Activated CD4-positive, alpha-beta T cell treated with anti-CD3 and anti-CD28 coated beads, Interleukin-2, amount 50 U/mL, for 1 hour (primary cell): ENCODE results near the gene FAM241A.
"Not testable (repeated sequence)": the region's sequence is repeated elsewhere in the genome, so short reads cannot be mapped to it uniquely, and the experiment has no call there.

Source experiments
- DNase-seq: peaks from one replicate; pipeline ENCODE4 v3.0.0-alpha.2; 2020

The FAM241A gene

GRCh38 chr4:112140536-112140935 lies 4.7 kb upstream of the FAM241A start:
- no peak for DNase-seq

GRCh38 chr4:112141366-112142138 lies 3.7 kb upstream of the FAM241A start:
- DNase-seq: no peak

- DNase-seq: no peak
Measured at GRCh38 chr4:112142182-112142581, 3.1 kb upstream of the FAM241A start.

GRCh38 chr4:112143781-112144180 lies 1.5 kb upstream of the FAM241A start:
- no peak for DNase-seq

GRCh38 chr4:112144546-112145325 lies 518 bp upstream of the FAM241A start:
- DNase-seq: no peak

GRCh38 chr4:112145790-112146501 lies 692 bp downstream of the FAM241A start:
- DNase-seq: peak; percentile 54

GRCh38 chr4:112146502-112146813 lies 1.2 kb downstream of the FAM241A start:
- no peak for DNase-seq

- DNase-seq: no peak
Measured at GRCh38 chr4:112147697-112148096, 2.4 kb downstream of the FAM241A start.

- DNase-seq: no peak
Measured at GRCh38 chr4:112150920-112151319, 5.7 kb downstream of the FAM241A start.

- DNase-seq: no peak
Measured at GRCh38 chr4:112152521-112152920, 7.3 kb downstream of the FAM241A start.

- DNase-seq: peak; percentile 7
Measured at GRCh38 chr4:112153211-112153791, 8.0 kb downstream of the FAM241A start.

- DNase-seq: no peak
Measured at GRCh38 chr4:112156112-112156511, 10.9 kb downstream of the FAM241A start.

GRCh38 chr4:112156553-112156952 lies 11.3 kb downstream of the FAM241A start:
- DNase-seq: no peak

- not testable (repeated sequence) for DNase-seq
Measured at GRCh38 chr4:112163706-112164105, 18.5 kb downstream of the FAM241A start.

- DNase-seq: peak; percentile 25
Measured at GRCh38 chr4:112167794-112168193, 22.5 kb downstream of the FAM241A start.

GRCh38 chr4:112168719-112169500 lies 23.7 kb downstream of the FAM241A start:
- DNase-seq: no peak

GRCh38 chr4:112170451-112170993 lies 25.3 kb downstream of the FAM241A start:
- no peak for DNase-seq

- not testable (repeated sequence) for DNase-seq
Measured at GRCh38 chr4:112171051-112171763, 26.0 kb downstream of the FAM241A start.

GRCh38 chr4:112172180-112172579 lies 26.9 kb downstream of the FAM241A start:
- DNase-seq: no peak

GRCh38 chr4:112173593-112174558 lies 28.6 kb downstream of the FAM241A start:
- no peak for DNase-seq
